GM12878 (cell line): Measurements from ENCODE around the gene ANK3. TPM values are rescaled to one million over a fixed set of nuclear protein-coding genes. Genes with fewer than 3 reads are reported as not detected.

Source experiments
- ATAC-seq: fragments of 200-7000 bp; cut with Tn5 transposase; 3 replicates; pipeline ENCODE4 v1.9.1; 2020; ENCODE audit warnings: mild to moderate bottlenecking, moderate library complexity
- BruUV-seq: library from RNA; stranded (reverse); fragments of 400-500 nt; replicated peaks from 2 replicates; lab custom pipeline; 2021; lab: Mats Ljungman, UMichigan
- CTCF ChIA-PET: fragments of 300-600 bp; sonication (Branson Sonifier 250); formaldehyde crosslinking; extraction: SDS; loops from one replicate; lab custom pipeline; 2021; ENCODE audit warnings: inconsistent platforms; lab: Yijun Ruan, JAX
- POLR2A ChIA-PET: fragments of 350-600 bp; formaldehyde crosslinking; extraction: SDS; loops from one replicate; lab custom pipeline; 2021; ENCODE audit warnings: inconsistent platforms; lab: Charles Lee
- RAD21 ChIA-PET: fragments of 300-600 bp; sonication (Branson Sonifier 250); formaldehyde crosslinking; loops from one replicate; lab custom pipeline; 2023; ENCODE audit warnings: antibody characterized with exemption; ENCODE audit not compliant: unreplicated experiment; lab: Charles Lee
- SMC1A ChIA-PET: fragments of 300-600 bp; sonication (Branson Sonifier 250); formaldehyde crosslinking; loops from one replicate; lab custom pipeline; 2023; ENCODE audit not compliant: unreplicated experiment, uncharacterized antibody; lab: Charles Lee
- DNase-seq: peaks from one replicate; pipeline ENCODE4 v3.0.0-alpha.2; 2011; ENCODE audit warnings: low read depth, low spot score
- FAIRE-seq: peaks from 3 replicates; lab custom pipeline; 2011; peaks lifted over from hg19 to GRCh38; lab: Jason Lieb, UNC
- H2AFZ ChIP-seq: 2 replicates; pipeline ENCODE4 v1.6.0; 2011; ENCODE audit warnings: low read depth, low read length, control low read depth; ENCODE audit not compliant: control insufficient read depth
- H3K27ac ChIP-seq: 2 replicates; pipeline ENCODE4 v1.5.1; 2011; ENCODE audit warnings: control low read depth; ENCODE audit not compliant: control insufficient read depth, insufficient read depth
- H3K27me3 ChIP-seq, 2 experiments: replicated peaks in 1 of 2; 2 replicates each; pipeline versions ENCODE4 v1.6.0 to v1.6.1; 2011; ENCODE audit warnings: low read length in 1 of 2; ENCODE audit not compliant: control insufficient read depth in 2 of 2, insufficient read depth in 2 of 2
- H3K36me3 ChIP-seq, 2 experiments: 2 replicates each; pipeline ENCODE4 v1.5.1; 2011; ENCODE audit warnings: low read length in 1 of 2; ENCODE audit not compliant: control insufficient read depth in 2 of 2, insufficient read depth in 2 of 2
- H3K4me1 ChIP-seq: 2 replicates; pipeline ENCODE4 v1.6.1; 2011; ENCODE audit warnings: mild to moderate bottlenecking, low read length, moderate library complexity, mixed read lengths; ENCODE audit not compliant: control insufficient read depth, insufficient read depth
- H3K4me2 ChIP-seq: 2 replicates; pipeline ENCODE4 v1.6.0; 2011; ENCODE audit warnings: control low read depth; ENCODE audit not compliant: control insufficient read depth, insufficient read depth
- H3K4me3 ChIP-seq: fragments of 200-600 bp; sonication (generic); 2 replicates; pipeline ENCODE4 v1.5.1; 2016
- H3K79me2 ChIP-seq: 2 replicates; pipeline ENCODE4 v1.6.0; 2011; ENCODE audit warnings: low read length; ENCODE audit not compliant: control insufficient read depth, insufficient read depth
- H3K9ac ChIP-seq: 2 replicates; pipeline ENCODE4 v1.8.0; 2011; ENCODE audit warnings: low read length, control low read depth, mixed read lengths; ENCODE audit not compliant: control insufficient read depth, insufficient read depth
- H3K9me3 ChIP-seq: replicated peaks from 3 replicates; pipeline ENCODE4 v1.5.1; 2011; ENCODE audit warnings: mild to moderate bottlenecking, low read length; ENCODE audit not compliant: control insufficient read depth, insufficient read depth
- H4K20me1 ChIP-seq: 2 replicates; pipeline ENCODE4 v1.6.0; 2011; ENCODE audit not compliant: control insufficient read depth, insufficient read depth
- BMI1 ChIP-seq: fragments of 450-650 bp; IDR thresholded peaks from 2 replicates; pipeline ENCODE4 v1.6.1; 2016; ENCODE audit warnings: mild to moderate bottlenecking, moderate library complexity, borderline replicate concordance
- DPF2 ChIP-seq: fragments of 450-650 bp; IDR thresholded peaks from 2 replicates; pipeline ENCODE4 v1.6.1; 2017; ENCODE audit warnings: mild to moderate bottlenecking
- HDGF ChIP-seq: fragments of 450-650 bp; IDR thresholded peaks from 2 replicates; pipeline ENCODE4 v1.6.1; 2016; ENCODE audit warnings: antibody characterized with exemption
- MYB ChIP-seq: fragments of 150-350 bp; IDR thresholded peaks from 2 replicates; pipeline ENCODE4 v1.6.1; 2014; ENCODE audit warnings: mild to moderate bottlenecking, low read depth, low read length, borderline replicate concordance
- RBBP5 ChIP-seq: fragments of 200-600 bp; sonication (generic); conservative IDR thresholded peaks from 2 replicates; pipeline ENCODE4 v1.6.1; 2016
- RUNX3 ChIP-seq: IDR thresholded peaks from 2 replicates; pipeline ENCODE4 v1.6.1; 2012; ENCODE audit warnings: low read length, inconsistent platforms
- SMAD1 ChIP-seq: fragments of 450-650 bp; IDR thresholded peaks from 2 replicates; pipeline ENCODE4 v1.6.1; 2018; ENCODE audit warnings: mild to moderate bottlenecking, low read depth; ENCODE audit not compliant: partially characterized antibody
- TCF12 ChIP-seq: IDR thresholded peaks from 2 replicates; pipeline ENCODE4 v1.6.1; 2011; ENCODE audit warnings: low read depth, mild to moderate bottlenecking, low read length
- USF2 ChIP-seq: IDR thresholded peaks from 2 replicates; pipeline ENCODE4 v1.6.1; 2011; ENCODE audit warnings: low read depth, low read length, improper control_type of control experiment, borderline replicate concordance
- ZNF24 ChIP-seq: fragments of 450-650 bp; IDR thresholded peaks from 2 replicates; pipeline ENCODE4 v1.6.1; 2017; ENCODE audit warnings: antibody characterized with exemption, mild to moderate bottlenecking
- WGBS: methylation state at CpG from one replicate; pipeline ENCODE4 v1.1.6; 2016; ENCODE audit warnings: low lambda C conversion rate; ENCODE audit not compliant: insufficient replicate concordance, insufficient coverage; ENCODE audit errors: missing lambda C conversion rate; 5-methylcytosine and 5-hydroxymethylcytosine counted together
- in situ Hi-C: fragments of 300-500 bp; cut with MboI; formaldehyde crosslinking; loops from 9 replicates; pipeline ENCODE4 v1.14.3; 2018; ENCODE audit warnings: mixed read lengths
- intact Hi-C: fragments of 100-400 bp; cut with micrococcal nuclease; formaldehyde crosslinking; loops from one replicate; pipeline ENCODE4 v1.14.2; 2022; ENCODE audit not compliant: unreplicated experiment
- polyA plus RNA-seq, 11 experiments: library from polyadenylated mRNA; depleted of rRNA in 4 of 11; unstranded in 6 of 11; stranded (reverse) in 5 of 11; fragments of >200 nt; fragmentation: Nextera tagmentation in 4 of 11; fragmentation: Illumina TruSeq in 1 of 11; extraction: Ambion mirVana in 4 of 11; extraction: Trizol in 1 of 11; gene quantifications; 1 replicate in 1 of 11; 2 replicates in 10 of 11; pipeline versions ENCODE4 v1.2.1 to v1.2.3, GENCODE V29; 2011 to 2016; ENCODE audit warnings: inconsistent platforms in 2 of 11, missing spikeins in 2 of 11, low read depth in 1 of 11
- total RNA-seq, 4 experiments: library from RNA; depleted of rRNA in 3 of 4; stranded (reverse); fragments of >200 nt in 3 of 4; fragmentation: Illumina TruSeq in 1 of 4; extraction: Trizol in 1 of 4; gene quantifications; 2 replicates each; pipeline versions ENCODE4 v1.2.1 to v1.2.3, GENCODE V29; 2013 to 2021
- TF ChIP-seq, protein P1 (sequence below): fragments of 450-650 bp; formaldehyde crosslinking; IDR thresholded peaks from 2 replicates; pipeline ENCODE4 v1.4.0; 2022; ENCODE audit warnings: mild to moderate bottlenecking, moderate library complexity
- TF ChIP-seq, protein P2 (sequence below): fragments of 450-650 bp; IDR thresholded peaks from 2 replicates; pipeline ENCODE4 v1.6.1; 2016; ENCODE audit warnings: mild to moderate bottlenecking, moderate library complexity, borderline replicate concordance

Gene ANK3
- total and polyA plus RNA-seq, 10 of the 15 experiments (the other 5 are each of a cell fraction or from before 2014, with no cell fraction given) = 0.06 to 0.82 (median 0.20) TPM; not detected in 2

DNA sequence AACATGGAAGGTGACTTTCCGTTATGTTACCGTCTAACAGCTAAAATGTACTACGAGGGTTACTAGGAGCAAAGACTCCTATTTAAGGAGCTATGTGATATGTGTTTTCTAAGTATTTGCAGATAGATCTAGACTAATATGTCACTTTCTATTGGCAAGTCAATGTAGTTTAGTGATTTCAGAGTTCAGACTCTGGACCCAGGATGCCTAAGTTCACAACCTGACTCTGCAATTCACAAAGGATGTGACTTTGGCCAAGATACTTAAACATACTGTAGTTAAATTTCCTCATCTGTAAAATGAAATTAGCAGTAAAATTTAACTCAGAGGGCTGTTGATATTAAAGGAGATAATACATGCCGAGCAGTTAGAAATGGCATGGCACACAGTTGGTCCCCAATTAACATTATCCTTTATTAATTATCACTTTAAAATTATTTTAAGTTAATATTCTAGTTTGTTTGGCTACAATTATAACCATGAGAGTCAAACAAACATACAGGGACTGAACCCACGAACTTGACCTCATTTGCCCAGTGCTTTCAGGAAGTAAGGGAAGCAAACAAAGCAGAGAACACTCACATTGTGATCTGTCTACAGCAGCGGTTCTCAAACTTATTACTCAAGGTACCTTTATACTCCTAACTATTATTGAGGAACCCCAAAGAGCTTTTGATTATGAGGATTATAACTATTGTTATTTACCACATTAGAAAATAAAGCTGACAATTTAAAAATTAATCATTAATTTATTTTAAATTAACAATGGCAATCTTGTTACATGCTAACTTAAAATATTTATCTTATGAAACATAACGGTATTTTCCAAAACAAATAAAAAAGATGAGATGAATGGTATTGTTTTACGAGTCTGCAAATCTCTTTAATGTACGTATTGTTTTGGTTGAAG, 94.4 kb downstream of the ANK3 start:
- ATAC-seq (no peak), FAIRE-seq (no peak), DNase-seq (no peak)
- H3K4me1 ChIP-seq = no peaks in the 10 kb centered on the region
- H4K20me1 ChIP-seq = no peaks in the 10 kb centered on the region
- H3K9ac ChIP-seq = no peak overlapping the region
- no peak for TF ChIP-seq USF2
- TF ChIP-seq HDGF = no peak
- TF ChIP-seq, protein P1, sequence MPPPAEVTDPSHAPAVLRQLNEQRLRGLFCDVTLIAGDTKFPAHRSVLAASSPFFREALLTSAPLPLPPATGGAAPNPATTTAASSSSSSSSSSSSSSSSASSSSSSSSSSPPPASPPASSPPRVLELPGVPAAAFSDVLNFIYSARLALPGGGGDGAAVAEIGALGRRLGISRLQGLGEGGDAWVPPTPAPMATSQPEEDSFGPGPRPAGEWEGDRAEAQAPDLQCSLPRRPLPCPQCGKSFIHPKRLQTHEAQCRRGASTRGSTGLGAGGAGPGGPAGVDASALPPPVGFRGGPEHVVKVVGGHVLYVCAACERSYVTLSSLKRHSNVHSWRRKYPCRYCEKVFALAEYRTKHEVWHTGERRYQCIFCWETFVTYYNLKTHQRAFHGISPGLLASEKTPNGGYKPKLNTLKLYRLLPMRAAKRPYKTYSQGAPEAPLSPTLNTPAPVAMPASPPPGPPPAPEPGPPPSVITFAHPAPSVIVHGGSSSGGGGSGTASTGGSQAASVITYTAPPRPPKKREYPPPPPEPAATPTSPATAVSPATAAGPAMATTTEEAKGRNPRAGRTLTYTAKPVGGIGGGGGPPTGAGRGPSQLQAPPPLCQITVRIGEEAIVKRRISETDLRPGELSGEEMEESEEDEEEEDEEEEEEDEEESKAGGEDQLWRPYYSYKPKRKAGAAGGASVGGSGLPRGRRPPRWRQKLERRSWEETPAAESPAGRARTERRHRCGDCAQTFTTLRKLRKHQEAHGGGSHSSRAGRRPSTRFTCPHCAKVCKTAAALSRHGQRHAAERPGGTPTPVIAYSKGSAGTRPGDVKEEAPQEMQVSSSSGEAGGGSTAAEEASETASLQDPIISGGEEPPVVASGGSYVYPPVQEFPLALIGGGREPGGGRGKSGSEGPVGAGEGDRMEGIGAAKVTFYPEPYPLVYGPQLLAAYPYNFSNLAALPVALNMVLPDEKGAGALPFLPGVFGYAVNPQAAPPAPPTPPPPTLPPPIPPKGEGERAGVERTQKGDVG (CRISPR knock-in tag) = no peak
- no peak for TF ChIP-seq DPF2
- no peak for TF ChIP-seq SMAD1
- no peak for TF ChIP-seq TCF12
- TF ChIP-seq RBBP5 = no peak
- TF ChIP-seq ZNF24 = no peak
- TF ChIP-seq MYB = no peak
- TF ChIP-seq RUNX3 = no peak
- TF ChIP-seq, protein P2, sequence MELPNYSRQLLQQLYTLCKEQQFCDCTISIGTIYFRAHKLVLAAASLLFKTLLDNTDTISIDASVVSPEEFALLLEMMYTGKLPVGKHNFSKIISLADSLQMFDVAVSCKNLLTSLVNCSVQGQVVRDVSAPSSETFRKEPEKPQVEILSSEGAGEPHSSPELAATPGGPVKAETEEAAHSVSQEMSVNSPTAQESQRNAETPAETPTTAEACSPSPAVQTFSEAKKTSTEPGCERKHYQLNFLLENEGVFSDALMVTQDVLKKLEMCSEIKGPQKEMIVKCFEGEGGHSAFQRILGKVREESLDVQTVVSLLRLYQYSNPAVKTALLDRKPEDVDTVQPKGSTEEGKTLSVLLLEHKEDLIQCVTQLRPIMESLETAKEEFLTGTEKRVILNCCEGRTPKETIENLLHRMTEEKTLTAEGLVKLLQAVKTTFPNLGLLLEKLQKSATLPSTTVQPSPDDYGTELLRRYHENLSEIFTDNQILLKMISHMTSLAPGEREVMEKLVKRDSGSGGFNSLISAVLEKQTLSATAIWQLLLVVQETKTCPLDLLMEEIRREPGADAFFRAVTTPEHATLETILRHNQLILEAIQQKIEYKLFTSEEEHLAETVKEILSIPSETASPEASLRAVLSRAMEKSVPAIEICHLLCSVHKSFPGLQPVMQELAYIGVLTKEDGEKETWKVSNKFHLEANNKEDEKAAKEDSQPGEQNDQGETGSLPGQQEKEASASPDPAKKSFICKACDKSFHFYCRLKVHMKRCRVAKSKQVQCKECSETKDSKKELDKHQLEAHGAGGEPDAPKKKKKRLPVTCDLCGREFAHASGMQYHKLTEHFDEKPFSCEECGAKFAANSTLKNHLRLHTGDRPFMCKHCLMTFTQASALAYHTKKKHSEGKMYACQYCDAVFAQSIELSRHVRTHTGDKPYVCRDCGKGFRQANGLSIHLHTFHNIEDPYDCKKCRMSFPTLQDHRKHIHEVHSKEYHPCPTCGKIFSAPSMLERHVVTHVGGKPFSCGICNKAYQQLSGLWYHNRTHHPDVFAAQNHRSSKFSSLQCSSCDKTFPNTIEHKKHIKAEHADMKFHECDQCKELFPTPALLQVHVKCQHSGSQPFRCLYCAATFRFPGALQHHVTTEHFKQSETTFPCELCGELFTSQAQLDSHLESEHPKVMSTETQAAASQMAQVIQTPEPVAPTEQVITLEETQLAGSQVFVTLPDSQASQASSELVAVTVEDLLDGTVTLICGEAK = no peak
- TF ChIP-seq BMI1 = no peak
- H3K36me3 ChIP-seq = no peaks in the 10 kb centered on the region
- H3K9me3 ChIP-seq = no peaks in the 10 kb centered on the region
- ChIA-PET POLR2A (no interaction called here), SMC1A (interaction anchor here (0.8 to 1.4 kb wide), 2 partner anchors 11 to 57 kb away, joined by 4 read pairs; no protein-coding TSS in a partner anchor), CTCF (no interaction called here), RAD21 (no interaction called here)
- no peak overlapping the region for H2AFZ ChIP-seq
- BruUV-seq = no TSS peak
- H3K27ac ChIP-seq = no peak overlapping the region
- in situ Hi-C loops (no loop called here), intact Hi-C loops (no loop called here)
- no peaks in the 10 kb centered on the region; a peak in 1 of 4 replicates for H3K27me3 ChIP-seq
- no peak overlapping the region for H3K4me2 ChIP-seq
- 40% methylated on average over 9 of the region's 9 CpGs for WGBS
- no peaks in the 10 kb centered on the region for H3K79me2 ChIP-seq
- H3K4me3 ChIP-seq = no peak overlapping the region
